ENCODE data around the gene MRPS12.

DNA sequence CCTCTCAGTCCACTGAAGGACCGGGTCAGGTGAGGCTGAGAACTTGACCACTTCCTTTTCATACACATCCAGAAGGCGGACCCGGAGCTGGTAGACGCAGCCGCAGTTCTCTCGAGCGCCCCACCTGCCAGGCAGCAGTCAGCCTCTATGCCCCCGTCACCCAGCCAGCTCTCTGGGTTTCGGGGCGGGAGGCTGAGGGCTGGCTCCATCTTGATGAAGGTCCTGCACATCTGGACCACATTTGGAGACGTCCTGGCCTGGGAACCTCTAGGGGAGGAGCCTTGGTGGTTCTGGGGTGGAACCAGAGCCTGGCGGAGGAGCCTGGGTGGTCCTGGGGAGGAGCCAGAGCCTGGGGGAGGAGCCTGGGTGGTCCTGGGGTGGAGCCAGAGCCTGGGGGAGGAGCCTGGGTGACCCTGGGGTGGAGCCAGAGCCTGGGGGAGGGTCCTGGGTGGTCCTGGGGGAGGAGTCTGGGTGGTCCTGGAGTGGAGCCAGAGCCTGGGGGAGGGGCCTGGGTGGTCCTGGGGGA, 14.3 kb downstream of the MRPS12 start:
- TF ChIP-seq, protein P1, sequence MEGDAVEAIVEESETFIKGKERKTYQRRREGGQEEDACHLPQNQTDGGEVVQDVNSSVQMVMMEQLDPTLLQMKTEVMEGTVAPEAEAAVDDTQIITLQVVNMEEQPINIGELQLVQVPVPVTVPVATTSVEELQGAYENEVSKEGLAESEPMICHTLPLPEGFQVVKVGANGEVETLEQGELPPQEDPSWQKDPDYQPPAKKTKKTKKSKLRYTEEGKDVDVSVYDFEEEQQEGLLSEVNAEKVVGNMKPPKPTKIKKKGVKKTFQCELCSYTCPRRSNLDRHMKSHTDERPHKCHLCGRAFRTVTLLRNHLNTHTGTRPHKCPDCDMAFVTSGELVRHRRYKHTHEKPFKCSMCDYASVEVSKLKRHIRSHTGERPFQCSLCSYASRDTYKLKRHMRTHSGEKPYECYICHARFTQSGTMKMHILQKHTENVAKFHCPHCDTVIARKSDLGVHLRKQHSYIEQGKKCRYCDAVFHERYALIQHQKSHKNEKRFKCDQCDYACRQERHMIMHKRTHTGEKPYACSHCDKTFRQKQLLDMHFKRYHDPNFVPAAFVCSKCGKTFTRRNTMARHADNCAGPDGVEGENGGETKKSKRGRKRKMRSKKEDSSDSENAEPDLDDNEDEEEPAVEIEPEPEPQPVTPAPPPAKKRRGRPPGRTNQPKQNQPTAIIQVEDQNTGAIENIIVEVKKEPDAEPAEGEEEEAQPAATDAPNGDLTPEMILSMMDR (IDR thresholded peaks at IDR 0.05; ENCODE audit: low read length): no peak
- no peak for TF ChIP-seq EZH2 (optimal IDR thresholded peaks at IDR 0.05; ENCODE audit: low read depth, low read length)

All from MM.1S (cell line).